Measurements from ENCODE around the gene WEE1.

DNA sequence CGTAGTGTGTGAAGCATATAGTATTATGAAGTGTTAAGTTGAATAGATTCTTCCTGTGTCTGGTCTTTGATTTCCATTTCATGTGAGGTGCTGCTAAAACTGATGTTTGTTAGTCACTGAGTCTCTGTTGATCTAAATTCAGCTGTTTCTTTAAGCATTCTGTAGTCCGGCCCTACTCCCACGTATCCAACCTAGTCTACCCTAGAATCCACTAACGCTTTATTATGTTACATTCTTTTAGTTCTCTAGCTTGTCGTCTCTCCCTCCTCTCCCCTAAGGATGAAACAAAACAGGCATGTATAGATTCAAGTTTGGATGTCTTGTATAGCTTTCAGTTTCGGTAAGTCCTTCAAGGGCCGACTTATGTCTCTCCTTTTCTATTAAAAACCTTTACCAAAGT lies 4.1 kb downstream of the WEE1 start:
- TF ChIP-seq, protein P1, sequence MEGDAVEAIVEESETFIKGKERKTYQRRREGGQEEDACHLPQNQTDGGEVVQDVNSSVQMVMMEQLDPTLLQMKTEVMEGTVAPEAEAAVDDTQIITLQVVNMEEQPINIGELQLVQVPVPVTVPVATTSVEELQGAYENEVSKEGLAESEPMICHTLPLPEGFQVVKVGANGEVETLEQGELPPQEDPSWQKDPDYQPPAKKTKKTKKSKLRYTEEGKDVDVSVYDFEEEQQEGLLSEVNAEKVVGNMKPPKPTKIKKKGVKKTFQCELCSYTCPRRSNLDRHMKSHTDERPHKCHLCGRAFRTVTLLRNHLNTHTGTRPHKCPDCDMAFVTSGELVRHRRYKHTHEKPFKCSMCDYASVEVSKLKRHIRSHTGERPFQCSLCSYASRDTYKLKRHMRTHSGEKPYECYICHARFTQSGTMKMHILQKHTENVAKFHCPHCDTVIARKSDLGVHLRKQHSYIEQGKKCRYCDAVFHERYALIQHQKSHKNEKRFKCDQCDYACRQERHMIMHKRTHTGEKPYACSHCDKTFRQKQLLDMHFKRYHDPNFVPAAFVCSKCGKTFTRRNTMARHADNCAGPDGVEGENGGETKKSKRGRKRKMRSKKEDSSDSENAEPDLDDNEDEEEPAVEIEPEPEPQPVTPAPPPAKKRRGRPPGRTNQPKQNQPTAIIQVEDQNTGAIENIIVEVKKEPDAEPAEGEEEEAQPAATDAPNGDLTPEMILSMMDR (IDR thresholded peaks at IDR 0.05) = no peak
- TF ChIP-seq POLR2A (IDR thresholded peaks at IDR 0.05) = no peak
